ENCODE data around the gene HMCN2.
A peak's percentile ranks its signal among the peaks of the same experiment; 100 is the strongest.
"Not testable (repeated sequence)": the region's sequence is repeated elsewhere in the genome, so short reads cannot be mapped to it uniquely, and the experiment has no call there.

Gene HMCN2

DNA sequence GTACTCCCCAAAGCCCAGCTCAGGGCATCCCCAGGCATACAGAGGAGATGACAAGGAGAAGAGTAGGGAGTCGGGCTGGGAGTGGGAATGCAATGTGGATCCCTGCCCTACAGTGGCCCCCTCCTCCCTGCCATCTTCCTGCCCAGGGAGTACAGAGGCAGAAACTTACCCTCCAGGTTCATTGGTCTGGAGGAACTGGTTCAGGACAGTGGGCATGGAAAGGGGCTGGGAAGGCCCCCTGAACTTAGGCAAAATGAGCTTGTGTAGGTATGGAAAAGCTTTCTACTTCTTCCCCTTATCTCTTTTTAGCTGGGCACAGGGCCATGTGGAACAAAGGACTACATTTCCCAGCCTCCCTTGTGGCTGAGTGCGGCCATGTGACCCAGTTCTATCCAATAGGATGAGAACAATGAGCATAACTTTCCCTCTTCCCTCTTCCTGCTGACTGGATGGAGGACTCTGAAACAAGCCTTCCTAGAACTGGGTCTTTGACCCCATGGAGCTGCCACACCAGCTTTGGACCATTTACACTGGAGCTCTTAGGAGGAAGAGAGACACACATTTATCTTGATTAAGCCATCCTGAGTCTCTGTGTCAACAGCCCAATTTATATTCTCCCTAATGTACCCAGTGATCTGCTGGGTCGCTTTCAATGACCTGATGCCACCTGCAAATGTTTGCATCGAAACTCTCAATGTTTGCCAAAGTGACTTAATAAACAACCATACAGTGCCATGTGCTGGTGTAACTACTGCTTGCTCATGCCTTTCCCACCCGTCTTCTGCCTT is 25.0 kb upstream of the HMCN2 start:
- no peak for DNase-seq

DNA sequence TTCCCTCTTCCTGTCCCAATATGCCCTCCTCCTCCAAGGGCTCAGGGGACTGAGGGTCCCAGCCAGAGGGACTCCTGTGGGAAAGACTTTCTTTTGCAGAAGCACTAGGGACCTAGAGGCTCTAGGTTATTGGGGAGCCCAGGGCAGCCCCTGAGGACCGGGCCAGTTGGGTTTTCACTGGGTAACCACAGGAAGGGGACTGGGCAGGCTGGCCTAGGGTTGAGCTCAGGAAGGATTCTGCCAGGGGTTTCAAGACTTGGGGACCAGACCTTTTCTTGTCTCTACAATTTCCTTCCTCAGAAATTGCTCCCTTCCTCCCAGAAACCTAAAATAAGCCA is 24.4 kb upstream of the HMCN2 start:
- DNase-seq: no peak

DNA sequence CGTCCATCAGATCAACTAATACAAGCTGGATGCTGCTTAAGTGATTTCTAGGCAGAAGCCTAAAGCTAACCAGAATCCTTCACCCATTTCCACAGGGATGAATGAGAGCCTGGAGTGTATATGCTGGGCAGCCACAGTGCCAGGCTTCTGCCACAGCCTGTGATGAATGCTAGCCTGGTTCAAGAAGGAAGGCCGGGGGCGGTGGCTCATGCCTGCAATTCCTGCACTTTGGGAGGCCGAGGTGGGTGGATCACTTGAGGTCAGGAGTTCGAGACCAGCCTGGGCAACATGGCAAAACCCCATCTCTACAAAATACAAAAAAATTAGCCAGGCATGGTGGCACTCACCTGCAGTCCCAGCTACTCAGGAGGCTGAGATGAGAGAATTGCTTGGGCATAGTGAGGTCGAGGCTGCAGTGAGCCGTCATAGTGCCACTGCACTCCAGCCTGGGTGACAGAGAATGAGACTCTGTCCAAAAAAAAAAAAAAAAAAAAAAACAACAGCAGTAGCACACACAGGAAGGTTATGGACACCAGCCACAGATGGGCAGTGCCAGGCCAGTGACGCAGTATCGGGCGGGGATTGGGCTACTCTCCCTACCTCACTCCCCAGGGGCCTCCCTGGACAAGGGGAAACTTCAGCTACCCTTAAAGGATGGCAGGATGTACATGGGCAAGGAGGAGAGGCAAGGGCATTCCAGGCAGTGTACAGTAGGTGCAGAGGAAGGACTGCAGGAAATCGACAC is 23.1 kb upstream of the HMCN2 start:
- no peak for DNase-seq

DNA sequence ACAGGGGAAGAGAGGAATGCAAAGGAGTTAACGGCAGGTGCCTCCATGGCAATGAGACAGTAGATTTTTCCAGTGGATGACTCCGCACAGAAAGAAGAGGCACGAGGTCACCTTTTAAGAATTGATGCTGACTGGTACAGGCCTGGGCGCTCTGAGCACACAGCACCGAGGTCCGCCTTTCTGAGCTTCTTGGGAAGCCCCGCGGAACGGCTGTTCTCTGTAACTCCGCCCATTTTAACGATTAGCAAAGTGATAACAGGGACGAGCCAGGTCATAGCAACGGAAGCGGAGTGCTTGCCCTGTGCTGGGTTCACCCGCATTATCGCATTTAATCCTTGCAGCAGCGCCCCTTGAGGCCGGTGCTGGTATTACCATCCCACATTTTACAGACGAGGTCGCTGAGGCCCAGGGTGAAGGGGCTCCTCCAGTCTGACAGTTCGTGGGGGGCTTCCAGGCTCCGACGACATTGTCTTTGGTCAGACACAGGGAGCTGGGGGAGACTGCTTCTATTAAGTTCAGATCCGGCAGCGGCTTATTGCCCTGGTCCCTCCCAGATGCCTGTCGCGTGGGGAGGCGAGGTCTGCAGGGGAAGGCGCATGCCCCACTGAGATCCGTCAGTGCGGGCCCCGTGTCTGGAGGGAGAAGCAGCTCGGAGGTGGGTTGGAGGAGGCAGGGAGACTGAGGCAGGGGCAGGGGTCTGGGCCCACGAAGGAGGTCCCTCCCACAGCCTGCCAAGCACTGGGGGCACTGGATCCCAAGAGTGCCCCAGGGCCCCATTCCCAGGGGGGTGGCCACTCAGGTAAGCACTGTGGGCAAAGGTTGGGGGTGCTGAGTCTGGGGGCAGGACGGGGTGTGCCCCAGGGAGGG is 22.3 kb upstream of the HMCN2 start:
- DNase-seq: peak; percentile 80

DNA sequence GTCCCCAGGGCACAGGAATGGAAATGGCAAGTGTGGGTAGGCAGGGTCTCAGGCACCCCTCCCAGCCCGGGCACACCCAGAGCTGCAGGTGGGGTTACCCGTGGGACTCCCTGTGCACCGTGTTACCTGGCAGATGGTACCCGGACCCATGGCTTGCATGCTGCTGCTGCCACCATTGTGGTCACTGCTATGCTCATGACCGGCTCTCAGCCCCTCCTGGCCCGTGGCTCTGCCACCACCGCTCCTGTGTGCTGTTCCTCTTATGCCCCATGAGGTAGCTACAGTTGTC is 21.7 kb upstream of the HMCN2 start:
- DNase-seq: no peak

DNA sequence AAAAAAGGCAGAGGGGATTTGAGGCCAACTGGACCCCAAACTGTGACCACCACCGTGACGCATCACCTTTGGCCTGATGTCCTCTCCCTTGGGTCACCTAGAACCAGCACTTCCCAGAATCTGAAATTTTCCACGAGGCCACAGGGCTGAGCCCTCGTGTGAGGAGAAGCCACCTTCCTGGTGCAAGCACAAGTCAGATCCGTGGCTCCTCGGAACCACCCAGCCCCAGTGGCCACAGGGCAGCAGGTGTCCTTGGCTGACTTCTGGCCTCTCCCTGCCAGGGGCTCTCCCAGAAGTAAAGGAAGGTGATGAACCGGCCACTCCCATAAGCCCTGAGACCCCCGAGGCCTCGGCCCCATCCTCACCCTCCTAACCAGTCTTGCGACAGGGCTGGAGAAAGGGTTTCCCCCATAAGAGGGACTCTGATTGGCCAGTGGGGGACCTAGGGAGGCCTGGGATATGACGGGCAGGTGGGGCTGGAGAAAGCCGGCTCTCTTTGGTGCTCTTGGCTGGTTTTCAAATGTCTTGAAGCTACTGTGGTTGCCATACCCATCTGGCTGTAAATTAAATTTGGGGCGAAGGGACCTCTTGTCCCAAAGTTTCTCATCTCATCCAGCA is 20.9 kb upstream of the HMCN2 start:
- DNase-seq: no peak

DNA sequence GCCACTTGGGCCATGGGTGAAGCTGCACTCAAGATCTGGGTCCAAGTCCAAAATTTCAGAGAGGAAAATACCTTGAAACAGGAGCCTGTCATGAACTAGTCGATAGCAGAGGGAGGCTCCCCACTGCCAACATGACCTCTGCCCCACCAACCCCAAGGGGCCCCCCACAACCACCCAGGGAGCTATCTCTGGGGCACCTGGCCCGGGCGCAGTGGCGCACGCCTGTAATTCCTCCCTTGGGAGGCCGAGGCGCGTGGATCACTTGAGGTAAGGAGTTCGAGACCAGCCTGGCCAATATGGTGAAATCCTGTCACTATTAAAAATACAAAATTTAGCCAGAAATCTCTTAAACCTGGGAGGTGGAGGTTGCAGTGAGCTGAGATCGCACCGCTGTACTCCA is 20.1 kb upstream of the HMCN2 start:
- no peak for DNase-seq

DNA sequence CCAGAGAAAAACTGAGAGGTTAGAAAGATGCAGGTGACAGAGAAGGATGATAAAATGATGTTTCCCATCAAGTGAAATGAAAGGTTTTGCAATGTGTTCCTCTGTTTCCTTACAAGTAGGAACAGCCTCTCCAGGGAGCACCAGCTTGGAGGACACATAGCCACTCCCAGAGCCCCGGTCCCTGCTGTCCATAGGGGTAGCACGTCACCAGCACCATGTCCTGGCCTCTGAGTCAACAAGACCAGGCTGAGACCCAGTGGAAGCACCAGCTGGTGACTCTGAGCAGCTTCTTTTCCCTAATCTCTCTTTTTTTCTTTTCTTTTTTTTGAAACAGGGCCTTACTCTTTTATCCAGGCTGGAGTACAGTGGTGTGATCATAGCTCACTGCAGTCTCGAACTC is 19.4 kb upstream of the HMCN2 start:
- DNase-seq: no peak

DNA sequence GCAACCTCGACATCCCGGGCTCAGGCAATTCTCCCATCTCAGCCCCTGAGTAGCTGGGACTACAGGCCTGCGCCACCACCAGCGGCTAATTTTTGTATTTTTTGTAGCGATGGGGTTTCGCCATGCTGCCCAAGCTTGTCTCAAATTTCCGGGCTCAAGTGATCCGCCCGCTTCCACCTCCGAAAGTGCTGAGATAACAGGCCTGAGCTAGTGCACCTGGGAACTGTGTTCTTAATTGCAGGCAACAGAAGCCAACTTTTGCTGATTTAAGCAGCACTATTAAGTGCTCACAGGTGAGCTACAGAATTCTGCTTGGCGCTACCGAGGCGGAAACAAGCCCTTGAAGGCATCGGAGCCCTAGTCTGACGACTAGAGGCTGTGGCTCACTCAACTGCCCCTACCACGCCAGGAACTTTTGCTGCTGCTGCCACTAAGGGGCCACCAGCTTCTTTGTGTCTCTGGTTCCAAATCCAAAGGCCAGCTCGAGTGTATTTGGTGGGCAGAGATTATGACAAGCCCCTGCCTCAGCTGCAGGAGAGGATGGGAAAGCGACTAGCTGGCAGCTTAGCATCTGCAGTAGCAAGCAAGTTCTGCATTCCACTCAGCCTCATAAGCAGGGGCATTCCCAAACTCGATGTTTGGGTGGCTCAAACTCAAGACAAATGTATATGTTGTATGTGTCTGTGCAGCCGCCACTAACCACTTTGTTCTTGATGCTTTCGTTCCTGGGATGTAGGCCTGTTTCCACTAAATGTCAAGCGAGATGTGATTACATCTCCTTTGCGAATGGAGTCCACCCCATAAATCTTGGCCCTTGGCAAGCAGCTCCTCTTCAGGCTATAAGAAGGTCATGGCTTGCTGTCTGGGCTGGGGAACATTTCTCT is 10.6 kb upstream of the HMCN2 start:
- no peak for DNase-seq

DNA sequence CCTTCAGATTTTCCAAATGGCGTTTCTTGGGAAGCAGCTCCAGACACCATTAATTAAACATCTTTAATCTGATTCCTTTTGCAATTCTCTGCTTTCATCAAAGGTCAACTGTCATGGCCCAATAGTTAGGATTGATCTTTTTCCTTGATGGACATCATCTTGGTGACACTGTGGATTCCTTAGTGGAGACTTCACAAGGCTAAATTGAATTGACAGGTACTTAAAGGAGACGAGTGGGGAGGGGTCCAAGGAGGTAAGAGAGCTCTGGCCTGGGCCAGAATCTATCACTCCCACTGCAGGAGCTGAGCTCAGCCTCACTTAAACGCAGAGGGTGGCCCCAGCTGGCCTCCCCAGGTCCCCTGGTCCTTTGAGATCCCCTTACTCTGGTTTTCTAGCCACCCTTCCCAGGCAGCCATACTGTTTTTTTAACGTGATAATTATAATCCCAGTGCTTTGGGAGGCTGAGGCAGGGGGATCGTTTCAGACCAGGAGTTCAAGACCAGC is 9.9 kb upstream of the HMCN2 start:
- no peak for DNase-seq

DNA sequence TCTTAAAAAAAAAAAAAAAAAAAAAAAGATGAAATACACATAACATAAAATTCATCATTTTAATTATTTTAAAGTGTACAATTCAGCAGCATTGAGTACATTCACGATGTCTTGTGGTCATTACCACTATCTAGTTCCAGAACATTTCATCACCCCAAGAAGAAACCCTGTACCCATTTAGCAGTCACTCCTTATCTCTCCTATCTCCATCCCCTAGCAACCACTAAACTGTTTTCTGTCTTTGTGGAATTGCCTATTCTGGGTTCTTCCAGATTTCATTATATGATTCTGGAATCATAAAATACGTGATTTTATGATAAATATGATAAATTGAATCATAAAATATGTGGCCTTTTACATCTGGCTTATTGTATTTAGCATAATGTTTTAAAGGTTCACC is 8.9 kb upstream of the HMCN2 start:
- DNase-seq: no peak

DNA sequence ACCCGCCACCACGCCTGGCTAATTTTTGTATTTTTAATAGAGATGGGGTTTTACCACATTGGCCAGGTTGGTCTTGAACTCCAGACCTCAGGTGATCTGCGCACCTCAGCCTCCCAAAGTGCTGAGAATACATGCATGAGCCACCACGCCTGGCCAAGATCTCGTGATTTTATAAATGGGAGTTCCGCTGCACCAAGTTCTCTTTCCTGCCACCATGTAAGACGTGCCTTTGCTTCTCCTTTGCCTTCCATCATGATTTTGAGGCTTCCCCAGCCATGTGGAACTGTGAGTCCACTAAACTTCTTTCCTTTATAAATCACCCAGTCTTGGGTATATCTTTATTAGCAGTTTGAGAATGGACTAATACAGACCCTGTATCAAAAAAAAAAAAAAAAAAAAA is 7.4 kb upstream of the HMCN2 start:
- not testable (repeated sequence) for DNase-seq

DNA sequence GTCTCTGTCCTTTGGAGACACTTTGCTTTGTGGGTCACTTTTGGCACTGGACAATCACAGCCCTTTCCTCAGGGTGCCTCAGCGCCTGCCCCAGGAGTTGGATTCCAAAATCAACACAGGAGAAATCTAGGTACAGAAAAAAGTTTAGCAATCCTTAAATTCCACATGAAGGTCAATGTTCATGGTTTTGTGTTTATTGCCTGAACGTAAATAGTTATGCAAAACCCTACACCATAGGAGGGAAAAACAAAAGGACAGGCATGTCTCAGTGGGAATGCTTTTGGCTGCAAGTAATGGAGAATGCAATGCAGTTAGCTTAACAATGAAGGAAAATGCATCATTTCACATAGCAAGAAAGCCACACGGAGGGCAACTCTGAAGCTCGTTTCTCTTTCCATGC is 6.5 kb upstream of the HMCN2 start:
- DNase-seq: no peak

DNA sequence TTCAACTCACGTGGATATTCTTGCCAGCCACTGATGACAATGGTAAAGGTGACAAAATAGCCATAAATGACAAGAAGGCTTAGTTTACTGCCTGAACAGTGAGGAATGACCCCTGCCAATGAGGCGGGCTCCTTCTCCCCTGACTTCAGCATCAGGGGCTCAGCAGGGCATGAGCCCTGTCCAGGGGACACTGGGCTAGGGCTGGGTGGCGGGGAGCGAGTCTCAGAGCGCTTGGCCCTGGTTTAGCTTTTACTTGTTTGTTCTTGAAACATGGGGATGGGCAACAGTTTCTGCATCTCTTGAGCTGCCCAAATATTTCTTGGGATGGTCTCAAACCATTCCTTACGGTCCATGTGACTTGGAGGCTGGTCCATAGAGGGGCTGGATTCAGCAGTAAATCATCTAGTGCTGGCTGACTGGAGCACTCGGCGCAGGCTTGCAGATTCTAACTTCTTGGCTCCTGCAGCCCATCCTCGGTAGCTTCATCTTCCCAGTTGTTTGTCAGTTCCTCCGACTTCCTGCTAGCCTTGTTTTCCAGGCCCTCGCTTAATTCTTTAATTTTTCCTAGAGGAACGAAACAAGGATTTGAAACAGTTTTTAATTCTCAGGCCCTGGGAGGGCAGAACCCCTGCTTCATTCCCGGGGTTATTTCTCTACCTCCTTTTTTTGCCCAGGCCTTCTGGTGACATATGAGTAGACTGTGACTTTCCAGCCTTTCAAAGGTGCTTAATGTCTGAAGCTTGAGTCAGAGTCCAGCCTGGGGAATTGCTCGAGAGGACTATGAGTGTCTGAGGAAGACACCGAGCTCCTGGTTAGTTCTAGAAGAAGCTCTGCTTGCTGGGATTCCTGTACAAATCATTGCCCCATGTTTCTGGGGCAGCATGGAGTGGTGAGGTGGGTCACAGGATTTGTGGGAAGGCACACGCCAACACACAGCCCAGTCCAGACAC is 4.5 kb upstream of the HMCN2 start:
- no peak for DNase-seq

DNA sequence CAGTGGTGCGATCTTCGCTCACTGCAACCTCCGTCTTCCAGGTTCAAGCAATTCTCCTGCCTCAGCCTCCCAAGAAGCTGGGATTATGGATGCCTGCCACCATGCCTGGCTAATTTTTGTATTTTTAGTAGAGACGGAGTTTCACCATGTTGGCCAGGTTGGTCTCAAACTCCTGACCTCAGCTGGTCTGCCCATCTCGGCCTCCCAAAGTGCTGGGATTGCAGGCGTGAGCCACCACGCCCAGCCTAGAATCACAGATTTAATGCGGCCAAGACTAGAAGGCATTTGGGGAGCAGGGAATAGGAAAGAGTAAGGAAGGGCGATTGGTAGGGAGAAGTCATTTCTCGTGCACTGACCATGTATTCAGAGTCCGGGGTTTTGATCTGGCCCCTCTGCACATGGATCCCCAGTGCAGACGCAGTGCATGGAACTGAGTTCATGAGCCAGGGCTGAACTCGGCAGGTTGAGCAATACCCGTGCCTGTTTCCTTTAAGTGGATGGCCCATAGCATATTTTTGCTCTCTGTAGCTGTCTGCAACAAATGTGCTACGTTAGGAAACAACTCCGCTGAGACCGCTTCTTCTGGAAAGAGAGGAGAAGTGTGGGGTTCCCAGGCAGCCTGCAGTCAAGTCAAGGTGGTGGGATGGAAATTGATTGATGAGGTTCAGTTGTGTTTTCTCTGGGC is 3.4 kb upstream of the HMCN2 start:
- DNase-seq: no peak

DNA sequence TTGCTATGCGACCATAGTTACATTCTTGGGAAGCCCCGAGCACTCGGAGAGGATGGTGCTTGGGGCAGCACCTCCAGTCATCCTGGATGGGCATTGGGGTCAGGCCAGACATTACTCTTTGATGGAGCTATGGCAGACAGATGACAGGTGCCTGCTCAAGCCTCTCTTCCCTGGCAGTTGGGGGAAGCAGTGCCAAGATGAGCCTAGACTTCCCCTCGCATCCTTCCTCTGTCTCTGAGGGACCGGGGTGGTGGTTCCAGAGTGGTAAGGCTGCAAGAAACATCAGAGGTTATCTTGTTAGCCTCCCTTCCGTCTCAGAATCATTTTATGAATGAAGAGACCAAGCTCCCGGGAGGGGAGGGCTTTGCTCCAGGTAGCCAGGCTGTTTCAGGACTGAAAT is 2.8 kb upstream of the HMCN2 start:
- no peak for DNase-seq

DNA sequence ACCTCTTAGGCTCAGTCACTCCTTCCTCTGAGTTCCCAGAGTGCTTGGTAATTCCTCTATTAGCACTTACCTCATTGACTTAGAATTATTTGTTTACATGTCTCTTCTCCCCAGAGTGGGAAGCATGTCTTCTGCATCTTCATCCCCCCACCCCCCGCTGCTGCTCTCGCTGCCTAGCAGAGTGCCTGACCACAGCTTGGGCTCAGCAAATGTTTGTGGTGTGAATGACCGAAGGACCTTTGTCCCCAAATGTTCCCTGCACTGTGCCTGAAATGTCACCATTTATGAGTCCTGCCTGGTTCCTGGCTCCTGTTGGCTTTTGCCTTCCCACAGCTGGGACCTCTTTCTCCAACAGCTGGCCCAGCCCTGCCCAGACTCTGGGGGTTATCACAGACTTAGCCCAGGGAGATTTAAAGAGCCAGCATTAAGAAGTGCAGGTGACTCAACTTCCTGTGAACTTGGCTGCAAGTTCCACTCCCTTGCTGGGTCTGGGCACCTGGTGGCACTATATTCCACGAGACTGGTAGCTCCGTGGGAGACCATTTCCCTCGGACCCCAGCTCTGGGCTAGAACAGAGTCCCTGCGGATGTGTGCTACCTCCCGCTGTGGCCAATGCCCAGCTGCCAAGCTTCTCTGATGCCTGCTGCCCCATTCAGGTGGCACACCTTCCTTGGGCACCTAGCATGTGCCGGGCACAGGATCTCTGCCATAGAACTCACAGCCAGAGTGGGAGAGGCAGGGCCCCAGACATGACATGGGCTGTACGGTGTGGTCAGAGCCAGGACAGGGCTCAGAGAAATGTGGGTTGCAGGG is 1.8 kb upstream of the HMCN2 start:
- no peak for DNase-seq

DNA sequence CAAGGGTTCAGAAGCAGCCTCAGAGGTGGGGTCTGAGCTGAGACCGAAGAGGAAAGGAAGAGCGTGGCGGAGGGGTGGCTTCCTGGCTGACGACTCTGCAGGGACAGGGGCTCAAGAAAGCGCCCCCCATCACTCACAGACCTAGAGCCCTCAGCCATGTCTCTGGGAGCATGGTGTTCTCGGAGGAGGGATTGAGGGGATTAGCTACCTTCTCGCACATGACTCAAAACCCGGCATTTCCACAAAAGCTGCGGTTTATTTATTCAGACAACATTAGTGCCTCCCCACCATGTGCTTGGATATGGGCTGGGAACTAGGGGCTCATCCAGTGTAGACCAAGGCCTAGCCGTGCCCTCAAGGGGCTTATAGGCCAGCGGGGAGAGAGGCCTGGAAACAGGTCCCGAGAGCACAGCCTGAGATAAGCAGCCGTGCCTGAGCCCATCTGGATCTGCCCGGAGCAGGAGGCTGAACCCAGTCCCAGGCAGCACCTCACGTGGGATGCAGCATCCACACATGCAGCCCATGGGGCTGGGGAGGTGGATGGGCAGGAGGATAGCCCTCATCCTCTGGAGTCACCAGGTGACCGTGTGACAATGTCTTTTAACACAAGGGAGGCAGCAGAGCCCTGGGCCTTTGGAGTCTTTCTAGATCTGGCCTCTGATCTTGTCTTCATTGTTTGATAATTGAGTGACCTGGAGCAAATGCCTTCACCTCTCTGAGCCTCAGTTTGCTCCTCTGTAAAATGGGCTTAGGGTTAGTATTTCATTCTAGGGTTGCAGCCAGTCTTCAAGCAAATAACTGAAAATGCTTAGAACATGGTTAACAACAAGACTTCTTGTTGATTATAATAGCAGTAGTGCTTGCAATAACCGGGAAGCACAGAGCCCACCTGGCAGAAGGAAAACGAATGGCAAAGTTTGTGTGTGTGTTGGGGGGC is 878 bp upstream of the HMCN2 start:
- no peak for DNase-seq

Measured in activated CD4-positive, alpha-beta T cell treated with anti-CD3 and anti-CD28 coated beads, Interleukin-2, amount 50 U/mL, for 1 hour (primary cell).